CD14-positive monocyte (primary cell): ENCODE results near the gene RAN. TPM values are rescaled to one million over a fixed set of nuclear protein-coding genes. Genes with fewer than 3 reads are reported as not detected.

Experiments used
- DNase-seq, 3 donors: peaks; one replicate each; pipeline ENCODE4 v3.0.0-alpha.2; 2011 to 2022
- H2AFZ ChIP-seq: 2 replicates; pipeline ENCODE4 v1.6.0; 2012; ENCODE audit warnings: mild to moderate bottlenecking, low read depth, low read length, inconsistent platforms; ENCODE audit not compliant: insufficient read depth, poor library complexity, severe bottlenecking
- H3K27ac ChIP-seq, 2 donors: 1 replicate in 1 of 2; 2 replicates in 1 of 2; pipeline ENCODE4 v1.5.1; 2012 to 2013; ENCODE audit warnings: low read length in 2 of 2, control low read depth in 1 of 2, inconsistent platforms in 1 of 2, low read depth in 1 of 2, mild to moderate bottlenecking in 1 of 2
- H3K27me3 ChIP-seq, 2 donors: one replicate each; pipeline versions ENCODE4 v1.6.0 to v1.6.1; 2011 to 2013; ENCODE audit warnings: low read length in 2 of 2; ENCODE audit not compliant: control insufficient read depth in 2 of 2, insufficient read depth in 2 of 2
- H3K36me3 ChIP-seq, 2 donors: replicated peaks in 1 of 2; 1 replicate in 1 of 2; 2 replicates in 1 of 2; pipeline versions ENCODE4 v1.5.1 to v1.6.1; 2012 to 2013; ENCODE audit warnings: low read length in 2 of 2, control low read depth in 1 of 2, inconsistent platforms in 1 of 2, mild to moderate bottlenecking in 1 of 2; ENCODE audit not compliant: insufficient read depth in 2 of 2, control insufficient read depth in 1 of 2
- H3K4me1 ChIP-seq, 2 donors: 1 replicate in 1 of 2; 2 replicates in 1 of 2; pipeline versions ENCODE4 v1.5.1 to v1.6.1; 2012 to 2013; ENCODE audit warnings: low read length in 2 of 2, control low read depth in 1 of 2, inconsistent platforms in 1 of 2, mild to moderate bottlenecking in 1 of 2, moderate library complexity in 1 of 2; ENCODE audit not compliant: insufficient read depth in 2 of 2, control insufficient read depth in 1 of 2
- H3K4me2 ChIP-seq: replicated peaks from 2 replicates; pipeline ENCODE3; 2012; ENCODE audit warnings: low read length, moderate library complexity, mild to moderate bottlenecking; ENCODE audit not compliant: poor library complexity, severe bottlenecking; ENCODE audit errors: extremely low read depth
- H3K4me3 ChIP-seq, 3 experiments: fragments of 200-600 bp in 1 of 3; sonication (generic) in 1 of 3; replicated peaks in 1 of 3; 1 replicate in 2 of 3; 2 replicates in 1 of 3; pipeline ENCODE4 v1.5.1; 2011 to 2013; ENCODE audit warnings: low read length in 3 of 3, mild to moderate bottlenecking in 3 of 3, control low read depth in 2 of 3, low read depth in 2 of 3, inconsistent platforms in 1 of 3, moderate library complexity in 1 of 3
- H3K79me2 ChIP-seq: 2 replicates; pipeline ENCODE4 v1.6.0; 2012; ENCODE audit warnings: mild to moderate bottlenecking, control low read depth, inconsistent platforms, low read length, moderate library complexity; ENCODE audit not compliant: insufficient read depth
- H3K9ac ChIP-seq: 2 replicates; pipeline ENCODE4 v1.6.0; 2017; ENCODE audit warnings: low read length, mild to moderate bottlenecking; ENCODE audit not compliant: insufficient read depth, poor library complexity, severe bottlenecking
- H3K9me3 ChIP-seq, 2 donors: replicated peaks in 1 of 2; 1 replicate in 1 of 2; 2 replicates in 1 of 2; pipeline versions ENCODE4 v1.5.1 to v1.6.1; 2012 to 2013; ENCODE audit warnings: low read length in 2 of 2, control low read depth in 1 of 2; ENCODE audit not compliant: control insufficient read depth in 1 of 2, insufficient read depth in 1 of 2
- H4K20me1 ChIP-seq: 2 replicates; pipeline ENCODE4 v1.6.0; 2012; ENCODE audit warnings: mild to moderate bottlenecking, low read length, control low read depth, moderate library complexity; ENCODE audit not compliant: insufficient read depth
- H3K27ac Mint-ChIP-seq, 7 donors: one replicate each; pipeline ENCODE4 v1.8.0; 2020; ENCODE audit warnings: mild to moderate bottlenecking in 7 of 7, mixed read lengths in 7 of 7, moderate library complexity in 6 of 7, inconsistent platforms in 2 of 7
- H3K27me3 Mint-ChIP-seq, 3 donors: one replicate each; pipeline ENCODE4 v1.8.0; 2021 to 2022; ENCODE audit warnings: low read depth in 3 of 3, mild to moderate bottlenecking in 3 of 3, mixed read lengths in 3 of 3, moderate library complexity in 3 of 3, inconsistent platforms in 1 of 3
- H3K36me3 Mint-ChIP-seq, 2 donors: one replicate each; pipeline ENCODE4 v1.8.0; 2020; ENCODE audit warnings: mixed read lengths in 2 of 2, inconsistent platforms in 1 of 2, mild to moderate bottlenecking in 1 of 2
- H3K4me1 Mint-ChIP-seq: one replicate; pipeline ENCODE4 v1.8.0; 2020; ENCODE audit warnings: mild to moderate bottlenecking, mixed read lengths
- H3K4me3 Mint-ChIP-seq, 2 donors: one replicate each; pipeline ENCODE4 v1.8.0; 2020; ENCODE audit warnings: mild to moderate bottlenecking in 2 of 2, mixed read lengths in 2 of 2, moderate library complexity in 1 of 2
- H3K9me3 Mint-ChIP-seq, 7 donors: one replicate each; pipeline ENCODE4 v1.8.0; 2020 to 2022; ENCODE audit warnings: mixed read lengths in 7 of 7, mild to moderate bottlenecking in 6 of 7, moderate library complexity in 6 of 7, inconsistent platforms in 2 of 7
- WGBS: methylation state at CpG from one replicate; pipeline ENCODE4 v1.1.5; 2013; ENCODE audit warnings: missing lambda C conversion rate; ENCODE audit not compliant: insufficient coverage; 5-methylcytosine and 5-hydroxymethylcytosine counted together
- intact Hi-C, 2 donors: fragments of 100-400 bp; cut with micrococcal nuclease; formaldehyde crosslinking; loops; one replicate each; pipeline versions ENCODE4 v1.15.0 to v1.15.1; 2023
- polyA plus RNA-seq, 3 donors: library from polyadenylated mRNA; depleted of rRNA in 1 of 3; unstranded in 2 of 3; stranded (reverse) in 1 of 3; fragments of 300-500 nt in 2 of 3; fragments of >200 nt in 1 of 3; fragmentation: Illumina TruSeq in 2 of 3; gene quantifications; 1 replicate in 2 of 3; 2 replicates in 1 of 3; pipeline ENCODE4 v1.2.3, GENCODE V29; 2012 to 2021
- TF ChIP-seq, protein P1 (sequence below): fragments of 200-600 bp; IDR thresholded peaks from one replicate; pipeline ENCODE4 v1.8.0; 2022; ENCODE audit warnings: antibody characterized with exemption, mild to moderate bottlenecking

The RAN gene
- polyA plus RNA-seq, 3 donors = 197 to 443 (median 366) TPM

DNA sequence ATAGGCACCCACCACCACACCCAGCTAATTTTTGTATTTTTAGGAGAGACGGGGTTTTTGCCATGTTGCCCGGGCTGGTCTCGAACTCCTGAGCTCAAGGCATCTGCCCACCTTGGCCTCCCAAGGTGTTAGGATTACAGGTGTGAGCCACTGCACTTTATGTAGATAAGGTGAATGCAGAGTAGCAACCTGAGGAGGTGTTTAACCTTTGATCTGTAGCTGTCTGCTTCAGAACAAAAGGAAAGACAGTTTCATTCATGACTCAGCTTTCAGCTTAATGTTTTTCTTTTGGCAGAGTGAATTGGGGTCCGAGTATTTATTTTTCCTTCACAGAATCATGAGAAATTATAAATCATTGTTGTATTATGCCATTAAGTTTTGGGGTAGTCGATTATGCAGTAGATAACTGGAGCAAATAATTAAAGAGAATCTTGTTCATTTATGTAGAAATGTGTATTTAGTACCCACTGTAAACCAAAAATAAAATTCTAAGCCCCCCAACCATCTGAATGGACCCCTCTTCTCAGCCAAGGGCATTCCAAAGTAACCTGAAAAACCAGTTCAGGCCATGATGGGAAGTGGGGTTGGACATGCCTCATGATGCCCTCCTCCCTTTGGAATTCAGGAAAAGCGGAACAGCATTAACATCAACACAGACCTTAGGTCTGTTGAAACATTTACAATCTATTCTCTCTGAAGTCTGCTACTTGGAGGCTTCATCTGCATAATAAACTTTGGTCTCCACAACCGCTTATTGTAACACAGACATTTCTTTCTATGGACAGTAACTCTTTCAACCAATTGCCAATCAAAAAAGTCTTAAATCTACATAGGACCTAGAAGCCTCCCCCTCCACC lies 22.1 kb upstream of the RAN start:
- Mint-ChIP-seq H3K4me1 (no peaks in the 10 kb centered on the region), H3K36me3 (no peaks in the 10 kb centered on the region), H3K27me3 (peaks cover 4 to 27% (median 23%) of the 10 kb centered on the region in 3 donors), H3K9me3 (peaks cover 0 to 4% (median 0%) of the 10 kb centered on the region in 7 donors), H3K4me3 (no peak overlapping the region), H3K27ac (no peak overlapping the region)
- no peak overlapping the region for H3K27ac ChIP-seq
- no peaks in the 10 kb centered on the region for H3K36me3 ChIP-seq
- H3K79me2 ChIP-seq = no peaks in the 10 kb centered on the region
- H3K9me3 ChIP-seq = no peaks in the 10 kb centered on the region
- H2AFZ ChIP-seq = no peak overlapping the region
- H3K27me3 ChIP-seq = no peaks in the 10 kb centered on the region
- H3K4me3 ChIP-seq = no peak overlapping the region
- H3K4me1 ChIP-seq = no peaks in the 10 kb centered on the region
- no peak for DNase-seq
- intact Hi-C loops = no loop called here
- 100% methylated on average over 4 of the region's 7 CpGs for WGBS
- no peaks in the 10 kb centered on the region for H4K20me1 ChIP-seq
- TF ChIP-seq, protein P1, sequence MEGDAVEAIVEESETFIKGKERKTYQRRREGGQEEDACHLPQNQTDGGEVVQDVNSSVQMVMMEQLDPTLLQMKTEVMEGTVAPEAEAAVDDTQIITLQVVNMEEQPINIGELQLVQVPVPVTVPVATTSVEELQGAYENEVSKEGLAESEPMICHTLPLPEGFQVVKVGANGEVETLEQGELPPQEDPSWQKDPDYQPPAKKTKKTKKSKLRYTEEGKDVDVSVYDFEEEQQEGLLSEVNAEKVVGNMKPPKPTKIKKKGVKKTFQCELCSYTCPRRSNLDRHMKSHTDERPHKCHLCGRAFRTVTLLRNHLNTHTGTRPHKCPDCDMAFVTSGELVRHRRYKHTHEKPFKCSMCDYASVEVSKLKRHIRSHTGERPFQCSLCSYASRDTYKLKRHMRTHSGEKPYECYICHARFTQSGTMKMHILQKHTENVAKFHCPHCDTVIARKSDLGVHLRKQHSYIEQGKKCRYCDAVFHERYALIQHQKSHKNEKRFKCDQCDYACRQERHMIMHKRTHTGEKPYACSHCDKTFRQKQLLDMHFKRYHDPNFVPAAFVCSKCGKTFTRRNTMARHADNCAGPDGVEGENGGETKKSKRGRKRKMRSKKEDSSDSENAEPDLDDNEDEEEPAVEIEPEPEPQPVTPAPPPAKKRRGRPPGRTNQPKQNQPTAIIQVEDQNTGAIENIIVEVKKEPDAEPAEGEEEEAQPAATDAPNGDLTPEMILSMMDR = no peak
- H3K4me2 ChIP-seq = no peak overlapping the region
- H3K9ac ChIP-seq = no peak overlapping the region

DNA sequence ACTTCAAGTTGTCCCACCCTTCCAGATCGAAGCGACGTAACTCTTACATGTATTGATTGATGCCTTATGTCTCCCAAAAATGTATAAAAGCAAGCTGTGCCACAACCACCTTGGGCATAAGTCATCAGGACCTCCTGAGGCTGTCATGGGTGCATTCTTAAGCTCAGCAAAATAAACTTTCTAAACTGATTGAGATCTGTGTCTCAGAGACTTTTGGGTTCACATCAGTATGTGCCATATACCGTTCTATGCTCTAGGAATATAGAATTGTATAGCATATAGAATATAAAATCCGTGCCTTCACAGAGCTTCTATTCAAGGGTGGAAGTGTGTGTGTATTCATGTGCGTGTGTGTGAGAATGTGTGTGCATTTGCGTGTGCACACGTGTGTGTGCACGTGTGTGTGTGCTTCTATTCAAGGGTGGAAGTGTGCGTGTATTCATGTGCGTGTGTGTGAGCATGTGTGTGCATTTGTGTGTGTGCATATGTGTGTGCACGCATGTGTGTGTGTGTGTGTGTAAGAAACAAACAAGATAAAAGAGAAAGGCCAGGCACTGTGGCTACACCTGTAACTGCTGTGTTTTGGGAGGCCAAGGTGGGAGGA lies 21.3 kb upstream of the RAN start:
- peaks cover 0 to 4% of the 10 kb centered on the region in 2 donors for H3K27me3 ChIP-seq
- Mint-ChIP-seq H3K4me3 (no peak overlapping the region), H3K4me1 (no peaks in the 10 kb centered on the region), H3K9me3 (peaks cover 0 to 4% (median 0%) of the 10 kb centered on the region in 7 donors), H3K27me3 (peaks cover 7 to 31% (median 22%) of the 10 kb centered on the region in 3 donors), H3K27ac (no peak overlapping the region), H3K36me3 (no peaks in the 10 kb centered on the region)
- no peak for DNase-seq
- WGBS = 87% methylated on average over 9 of the region's 12 CpGs
- H3K27ac ChIP-seq = no peak overlapping the region
- H4K20me1 ChIP-seq = no peaks in the 10 kb centered on the region
- H3K9ac ChIP-seq = no peak overlapping the region
- no peak overlapping the region for H3K4me2 ChIP-seq
- H3K36me3 ChIP-seq = no peaks in the 10 kb centered on the region
- intact Hi-C loops = no loop called here
- no peak overlapping the region for H2AFZ ChIP-seq
- no peaks in the 10 kb centered on the region for H3K9me3 ChIP-seq
- TF ChIP-seq, protein P1 = no peak
- no peak overlapping the region for H3K4me3 ChIP-seq
- no peaks in the 10 kb centered on the region for H3K79me2 ChIP-seq
- H3K4me1 ChIP-seq = no peaks in the 10 kb centered on the region
